SU-DHL-6 (cell line): ENCODE measurements around the gene WDR36.

Experiments
- EZH2phosphoT487 ChIP-seq: fragments of 200-600 bp; sonication (generic), shearing (Covaris generic); conservative IDR thresholded peaks from 2 replicates; pipeline ENCODE4 v1.6.1; 2018; ENCODE audit warnings: mild to moderate bottlenecking, antibody characterized with exemption, low read length, moderate library complexity, mixed read lengths
- TF ChIP-seq, protein P1 (sequence below): fragments of 200-600 bp; sonication (generic); IDR thresholded peaks from one replicate; pipeline ENCODE4 v1.5.1; 2017; ENCODE audit warnings: antibody characterized with exemption, mild to moderate bottlenecking, low read length, moderate library complexity; ENCODE audit not compliant: insufficient read depth, poor library complexity, severe bottlenecking

DNA sequence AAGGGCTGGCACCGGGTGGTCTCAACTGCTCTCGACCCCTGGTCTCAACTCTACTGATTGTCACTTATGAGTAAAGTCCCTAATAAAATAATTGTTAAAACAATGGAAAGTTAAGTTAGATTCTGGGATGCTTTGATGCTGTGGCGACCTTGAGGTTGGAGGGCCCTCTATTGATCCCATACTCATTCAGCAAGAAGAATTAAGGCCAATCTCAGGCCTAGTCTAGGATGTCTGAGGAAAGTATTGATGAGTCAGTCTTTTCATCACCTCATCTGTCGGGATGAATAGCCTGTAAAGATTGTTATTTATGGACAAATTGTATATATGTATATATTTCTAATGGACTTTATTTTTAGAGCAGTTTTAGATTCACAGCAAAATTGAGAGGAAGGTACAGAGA lies 50.8 kb downstream of the WDR36 start:
- TF ChIP-seq, protein P1, sequence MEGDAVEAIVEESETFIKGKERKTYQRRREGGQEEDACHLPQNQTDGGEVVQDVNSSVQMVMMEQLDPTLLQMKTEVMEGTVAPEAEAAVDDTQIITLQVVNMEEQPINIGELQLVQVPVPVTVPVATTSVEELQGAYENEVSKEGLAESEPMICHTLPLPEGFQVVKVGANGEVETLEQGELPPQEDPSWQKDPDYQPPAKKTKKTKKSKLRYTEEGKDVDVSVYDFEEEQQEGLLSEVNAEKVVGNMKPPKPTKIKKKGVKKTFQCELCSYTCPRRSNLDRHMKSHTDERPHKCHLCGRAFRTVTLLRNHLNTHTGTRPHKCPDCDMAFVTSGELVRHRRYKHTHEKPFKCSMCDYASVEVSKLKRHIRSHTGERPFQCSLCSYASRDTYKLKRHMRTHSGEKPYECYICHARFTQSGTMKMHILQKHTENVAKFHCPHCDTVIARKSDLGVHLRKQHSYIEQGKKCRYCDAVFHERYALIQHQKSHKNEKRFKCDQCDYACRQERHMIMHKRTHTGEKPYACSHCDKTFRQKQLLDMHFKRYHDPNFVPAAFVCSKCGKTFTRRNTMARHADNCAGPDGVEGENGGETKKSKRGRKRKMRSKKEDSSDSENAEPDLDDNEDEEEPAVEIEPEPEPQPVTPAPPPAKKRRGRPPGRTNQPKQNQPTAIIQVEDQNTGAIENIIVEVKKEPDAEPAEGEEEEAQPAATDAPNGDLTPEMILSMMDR, result no peak
- no peak for TF ChIP-seq EZH2phosphoT487
